Endodermal cell (in vitro differentiated cells): ENCODE data around the gene KCNAB2. TPM values are rescaled to one million over a fixed set of nuclear protein-coding genes. Genes with fewer than 3 reads are reported as not detected.

Experiments used
- DNase-seq: peaks from one replicate; pipeline ENCODE4 v3.0.0-alpha.2; 2017
- H3K27ac ChIP-seq: 2 replicates; pipeline ENCODE4 v1.5.1; 2013; ENCODE audit warnings: mild to moderate bottlenecking, low read depth, low read length, moderate library complexity
- H3K27me3 ChIP-seq: 2 replicates; pipeline ENCODE4 v1.6.1; 2013; ENCODE audit warnings: mild to moderate bottlenecking, low read length, moderate library complexity; ENCODE audit not compliant: insufficient read depth, control insufficient read depth, poor library complexity, severe bottlenecking
- H3K36me3 ChIP-seq: 2 replicates; pipeline ENCODE4 v1.7.0; 2013; ENCODE audit warnings: mild to moderate bottlenecking, low read length, moderate library complexity; ENCODE audit not compliant: control insufficient read depth, insufficient read depth
- H3K4me1 ChIP-seq: one replicate; pipeline ENCODE4 v1.7.0; 2013; ENCODE audit warnings: low read length; ENCODE audit not compliant: control insufficient read depth, insufficient read depth
- H3K4me3 ChIP-seq: 2 replicates; pipeline ENCODE4 v1.5.1; 2013; ENCODE audit warnings: mild to moderate bottlenecking, low read length, moderate library complexity
- H3K9ac ChIP-seq: 2 replicates; pipeline ENCODE4 v1.6.1; 2013; ENCODE audit warnings: mild to moderate bottlenecking, low read length, moderate library complexity; ENCODE audit not compliant: poor library complexity, severe bottlenecking; ENCODE audit errors: extremely low read depth
- H3K9me3 ChIP-seq: 2 replicates; pipeline ENCODE4 v1.6.1; 2013; ENCODE audit warnings: mild to moderate bottlenecking, low read length, moderate library complexity; ENCODE audit not compliant: control insufficient read depth
- H3K27ac Mint-ChIP-seq: 2 replicates; pipeline ENCODE4 v1.8.0; 2020; ENCODE audit warnings: mixed read lengths
- H3K27me3 Mint-ChIP-seq: 2 replicates; pipeline ENCODE4 v1.8.0; 2021; ENCODE audit warnings: mild to moderate bottlenecking, mixed read lengths; ENCODE audit not compliant: insufficient read depth
- H3K36me3 Mint-ChIP-seq: 2 replicates; pipeline ENCODE4 v1.8.0; 2020; ENCODE audit warnings: low read depth, mixed read lengths
- H3K4me1 Mint-ChIP-seq: 2 replicates; pipeline ENCODE4 v1.8.0; 2020; ENCODE audit warnings: mixed read lengths
- H3K4me3 Mint-ChIP-seq: 2 replicates; pipeline ENCODE4 v1.8.0; 2020; ENCODE audit warnings: mild to moderate bottlenecking, moderate library complexity, mixed read lengths
- H3K9me3 Mint-ChIP-seq: 2 replicates; pipeline ENCODE4 v1.8.0; 2020; ENCODE audit warnings: mild to moderate bottlenecking, mixed read lengths
- WGBS, 2 experiments: methylation state at CpG; one replicate each; pipeline versions ENCODE4 v1.1.5 to v1.1.7; 2013; ENCODE audit warnings: missing lambda C conversion rate in 2 of 2, mixed read lengths in 1 of 2; ENCODE audit not compliant: insufficient coverage in 1 of 2, insufficient read length in 1 of 2; 5-methylcytosine and 5-hydroxymethylcytosine counted together
- total RNA-seq, 2 donors: library from RNA; stranded (reverse); fragmentation: NEBNext Ultra II Directional in 1 of 2; extraction: Animal tissue kit (Norgen Biotek cat#: 25700) in 1 of 2; gene quantifications; 2 replicates in 1 of 2; 3 replicates in 1 of 2; pipeline ENCODE4 v1.2.1, GENCODE V29; 2021
- TF ChIP-seq, protein P1 (sequence below): fragments of 200-600 bp; sonication (generic); conservative IDR thresholded peaks from 2 replicates; pipeline ENCODE4 v1.5.0; 2021; ENCODE audit warnings: antibody characterized with exemption, mild to moderate bottlenecking

KCNAB2 gene
- total RNA-seq, 2 donors from 2014 or later, result 14.9 to 22.9 TPM

DNA sequence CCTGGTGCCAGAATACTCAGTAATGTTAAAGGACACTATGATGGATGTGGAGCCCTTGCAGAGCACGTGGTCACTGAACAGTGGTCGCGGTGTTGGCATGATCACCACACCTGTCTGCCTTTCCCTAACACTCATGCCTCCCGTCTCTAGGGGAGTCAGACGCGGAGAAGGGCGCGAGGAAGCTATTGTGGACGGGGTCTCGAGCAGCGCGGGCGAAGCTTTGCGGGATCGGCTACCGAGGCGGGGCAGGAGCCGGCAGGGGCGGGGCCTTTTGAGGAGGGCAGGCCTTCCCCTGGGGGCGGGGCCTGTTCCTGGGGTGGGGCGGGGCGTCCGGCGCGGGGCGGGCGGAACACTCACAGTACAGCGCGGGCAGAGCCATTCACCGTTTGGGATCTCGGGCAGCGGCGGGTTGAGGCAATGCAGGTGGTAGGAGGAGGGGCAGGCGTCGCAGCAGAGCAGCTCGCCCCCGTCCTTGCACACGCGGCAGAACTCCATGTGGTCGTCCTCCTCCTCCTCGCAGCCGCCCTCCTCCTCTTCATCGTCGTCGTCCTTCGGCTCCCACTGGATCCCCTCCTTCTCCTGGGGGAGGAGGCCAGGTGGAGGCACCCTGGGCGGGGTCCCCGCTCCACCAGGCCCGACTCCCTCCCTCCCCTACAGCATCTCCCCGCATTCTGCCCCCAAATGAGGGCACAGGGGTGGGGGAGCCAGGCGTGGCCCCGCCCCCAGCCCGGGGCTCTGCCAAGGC lies 103.0 kb downstream of the KCNAB2 start:
- no peaks in the 10 kb centered on the region for H3K9me3 Mint-ChIP-seq
- H3K27me3 Mint-ChIP-seq, result peaks cover 26% of the 10 kb centered on the region
- Histone ChIP-seq H3K36me3 (no peaks in the 10 kb centered on the region), H3K9ac (no peak overlapping the region), H3K9me3 (no peaks in the 10 kb centered on the region), H3K4me1 (no peaks in the 10 kb centered on the region), H3K4me3 (peak overlapping the region; percentile 38), H3K27me3 (peaks cover 27% of the 10 kb centered on the region), H3K27ac (no peak overlapping the region)
- no peaks in the 10 kb centered on the region for H3K36me3 Mint-ChIP-seq
- H3K27ac Mint-ChIP-seq, result no peak overlapping the region
- TF ChIP-seq, protein P1, sequence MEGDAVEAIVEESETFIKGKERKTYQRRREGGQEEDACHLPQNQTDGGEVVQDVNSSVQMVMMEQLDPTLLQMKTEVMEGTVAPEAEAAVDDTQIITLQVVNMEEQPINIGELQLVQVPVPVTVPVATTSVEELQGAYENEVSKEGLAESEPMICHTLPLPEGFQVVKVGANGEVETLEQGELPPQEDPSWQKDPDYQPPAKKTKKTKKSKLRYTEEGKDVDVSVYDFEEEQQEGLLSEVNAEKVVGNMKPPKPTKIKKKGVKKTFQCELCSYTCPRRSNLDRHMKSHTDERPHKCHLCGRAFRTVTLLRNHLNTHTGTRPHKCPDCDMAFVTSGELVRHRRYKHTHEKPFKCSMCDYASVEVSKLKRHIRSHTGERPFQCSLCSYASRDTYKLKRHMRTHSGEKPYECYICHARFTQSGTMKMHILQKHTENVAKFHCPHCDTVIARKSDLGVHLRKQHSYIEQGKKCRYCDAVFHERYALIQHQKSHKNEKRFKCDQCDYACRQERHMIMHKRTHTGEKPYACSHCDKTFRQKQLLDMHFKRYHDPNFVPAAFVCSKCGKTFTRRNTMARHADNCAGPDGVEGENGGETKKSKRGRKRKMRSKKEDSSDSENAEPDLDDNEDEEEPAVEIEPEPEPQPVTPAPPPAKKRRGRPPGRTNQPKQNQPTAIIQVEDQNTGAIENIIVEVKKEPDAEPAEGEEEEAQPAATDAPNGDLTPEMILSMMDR, result peak; percentile 19
- peak; percentile 97 for DNase-seq
- H3K4me3 Mint-ChIP-seq, result peak overlapping the region; percentile 38
- peaks cover 1% of the 10 kb centered on the region for H3K4me1 Mint-ChIP-seq
- 7 to 8% methylated on average over 7 to 53 of the region's 53 CpGs for WGBS, 2 experiments

DNA sequence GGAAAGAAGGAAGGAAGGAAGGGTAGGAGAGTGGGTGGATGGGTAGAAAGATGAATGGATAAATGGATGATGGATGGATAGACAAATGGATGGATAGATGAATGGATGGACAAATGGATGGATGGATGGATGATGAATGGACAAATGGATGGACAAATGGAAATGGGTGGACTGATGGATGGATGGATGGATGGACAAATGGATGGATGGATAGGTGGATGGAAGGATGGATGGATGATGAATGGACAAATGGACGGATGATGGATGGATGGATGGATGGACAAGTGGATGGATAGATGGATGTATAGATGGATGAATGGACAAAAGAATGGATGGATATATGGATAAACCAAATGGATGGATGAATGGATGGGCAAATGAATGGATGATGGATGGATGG lies 103.9 kb downstream of the KCNAB2 start:
- no peaks in the 10 kb centered on the region for H3K9me3 Mint-ChIP-seq
- H3K27me3 ChIP-seq, result peaks cover 27% of the 10 kb centered on the region
- no peaks in the 10 kb centered on the region for H3K36me3 ChIP-seq
- peaks cover 1% of the 10 kb centered on the region for H3K4me1 Mint-ChIP-seq
- no peak overlapping the region for H3K27ac ChIP-seq
- TF ChIP-seq, protein P1, result no peak
- no peaks in the 10 kb centered on the region for H3K36me3 Mint-ChIP-seq
- 90 to 100% methylated on average over 1 of the region's 1 CpG for WGBS, 2 experiments
- no peak overlapping the region for H3K4me3 Mint-ChIP-seq
- H3K4me1 ChIP-seq, result no peaks in the 10 kb centered on the region
- no peak overlapping the region for H3K27ac Mint-ChIP-seq
- no peak overlapping the region for H3K9ac ChIP-seq
- no peak for DNase-seq
- peaks cover 26% of the 10 kb centered on the region for H3K27me3 Mint-ChIP-seq
- no peak overlapping the region for H3K4me3 ChIP-seq
- no peaks in the 10 kb centered on the region for H3K9me3 ChIP-seq

GRCh38 chr1:6150006-6150938 lies 104.6 kb downstream of the KCNAB2 start:
- TF ChIP-seq, protein P1, result no peak
- Histone ChIP-seq H3K27ac (no peak overlapping the region), H3K9me3 (no peaks in the 10 kb centered on the region), H3K4me3 (no peak overlapping the region), H3K27me3 (peaks cover 27% of the 10 kb centered on the region), H3K4me1 (no peaks in the 10 kb centered on the region), H3K36me3 (no peaks in the 10 kb centered on the region), H3K9ac (no peak overlapping the region)
- 89 to 98% methylated on average over 10 of the region's 11 CpGs for WGBS, 2 experiments
- Mint-ChIP-seq H3K4me3 (no peak overlapping the region), H3K9me3 (no peaks in the 10 kb centered on the region), H3K4me1 (peaks cover 1% of the 10 kb centered on the region), H3K36me3 (no peaks in the 10 kb centered on the region), H3K27ac (no peak overlapping the region), H3K27me3 (peaks cover 26% of the 10 kb centered on the region)
- no peak for DNase-seq

Other genes with a start within 250 kb of the KCNAB2 start
- 10 to 100 TPM; 19.1 to 25.4 TPM for gene NPHP4, start 53.5 kb upstream of the KCNAB2 start, total RNA-seq
- under 1 TPM; 0.40 to 0.69 TPM for gene CHD5, start 134.4 kb downstream of the KCNAB2 start, total RNA-seq
- 100 to 1,000 TPM; 409 to 481 TPM for gene RPL22, start 153.7 kb downstream of the KCNAB2 start, total RNA-seq
- gene RNF207, start 160.2 kb downstream of the KCNAB2 start, total RNA-seq, result 1 to 10 TPM; 4.8 to 7.7 TPM
- 10 to 100 TPM; 75.9 to 80.3 TPM for gene ICMT, start 190.1 kb downstream of the KCNAB2 start, total RNA-seq
- 1 to 10 TPM in 1 of 2 donors, not detected in 1; 2.7 TPM for gene HES3, start 198.3 kb downstream of the KCNAB2 start, total RNA-seq
- gene GPR153, start 215.2 kb downstream of the KCNAB2 start, total RNA-seq, result 1 to 10 TPM; 2.4 to 2.8 TPM